GM21423 (cell line): Measurements from ENCODE around the gene TAF1D.
A peak's percentile ranks its signal among the peaks of the same experiment; 100 is the strongest.
"Not testable (repeated sequence)": the region's sequence is repeated elsewhere in the genome, so short reads cannot be mapped to it uniquely, and the experiment has no call there.

Experiments
- ATAC-seq: cut with Tn5 transposase; IDR thresholded peaks from one replicate; pipeline ENCODE4 v1.9.1; 2021; ENCODE audit warnings: mild to moderate bottlenecking, moderate library complexity; ENCODE audit not compliant: unreplicated experiment

The TAF1D gene

GRCh38 chr11:93751001-93751400 lies 9.7 kb upstream of the TAF1D start:
- ATAC-seq = no peak

- peak; percentile 93 for ATAC-seq
Measured at GRCh38 chr11:93747122-93747521, 5.8 kb upstream of the TAF1D start.

- no peak for ATAC-seq
Measured at GRCh38 chr11:93746101-93746500, 4.8 kb upstream of the TAF1D start.

- ATAC-seq = not testable (repeated sequence)
Measured at GRCh38 chr11:93745005-93745755, 3.9 kb upstream of the TAF1D start.

- no peak for ATAC-seq
Measured at GRCh38 chr11:93744669-93745004, 3.3 kb upstream of the TAF1D start.

GRCh38 chr11:93743291-93743690 lies 2.0 kb upstream of the TAF1D start:
- no peak for ATAC-seq

GRCh38 chr11:93741882-93742226 lies 559 bp upstream of the TAF1D start:
- ATAC-seq = peak; percentile 6

- peak; percentile 33 for ATAC-seq
Measured at GRCh38 chr11:93740730-93741093, 583 bp downstream of the TAF1D start.

- no peak for ATAC-seq
Measured at GRCh38 chr11:93740031-93740729, 1.1 kb downstream of the TAF1D start.

GRCh38 chr11:93738647-93739081 lies 2.6 kb downstream of the TAF1D start:
- no peak for ATAC-seq

GRCh38 chr11:93737904-93738612 lies 3.2 kb downstream of the TAF1D start:
- no peak for ATAC-seq

GRCh38 chr11:93736129-93736528 lies 5.2 kb downstream of the TAF1D start:
- no peak for ATAC-seq

- ATAC-seq = no peak
Measured at GRCh38 chr11:93735627-93736026, 5.7 kb downstream of the TAF1D start.

- no peak for ATAC-seq
Measured at GRCh38 chr11:93734427-93735222, 6.7 kb downstream of the TAF1D start.

- ATAC-seq = no peak
Measured at GRCh38 chr11:93733474-93733873, 7.8 kb downstream of the TAF1D start.

GRCh38 chr11:93732237-93732892 lies 8.9 kb downstream of the TAF1D start:
- no peak for ATAC-seq

GRCh38 chr11:93730108-93731107 lies 10.9 kb downstream of the TAF1D start:
- no peak for ATAC-seq

- ATAC-seq = no peak
Measured at GRCh38 chr11:93729129-93729616, 12.1 kb downstream of the TAF1D start.

GRCh38 chr11:93728792-93729128 lies 12.5 kb downstream of the TAF1D start:
- ATAC-seq = no peak
